ENCODE measurements around the gene MAPKAPK5.
"Not testable (repeated sequence)": the region's sequence is repeated elsewhere in the genome, so short reads cannot be mapped to it uniquely, and the experiment has no call there.

MAPKAPK5 gene

DNA sequence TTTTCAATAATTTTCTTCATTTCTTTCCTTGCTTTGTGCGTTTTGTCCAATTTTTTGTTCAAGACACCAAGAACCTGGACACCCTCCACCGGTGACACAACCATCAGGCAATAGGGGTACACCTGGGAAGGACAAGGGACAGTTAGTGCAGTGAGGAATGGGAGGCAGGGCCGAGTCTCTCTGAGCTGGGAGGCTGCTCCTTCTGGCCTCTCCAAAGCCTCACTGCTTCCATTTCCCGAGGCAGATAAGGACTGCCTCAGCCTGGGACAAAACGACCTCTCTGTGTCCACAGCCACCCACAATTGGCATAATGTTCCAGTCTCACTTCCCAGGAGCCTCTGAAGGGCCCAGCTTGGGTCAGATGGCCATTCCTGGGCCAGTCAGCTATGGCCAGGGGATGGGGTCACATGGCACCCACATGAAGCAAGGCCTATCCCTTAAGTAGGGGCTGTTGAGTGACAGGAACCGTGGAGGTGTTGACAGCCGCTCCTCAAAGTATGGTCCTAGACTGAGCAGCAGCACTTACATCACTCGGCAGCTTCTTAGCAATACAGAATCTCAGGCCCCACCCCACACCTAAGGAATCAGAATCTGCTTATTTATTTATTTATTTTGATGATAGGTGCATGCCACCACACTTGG, 13.6 kb upstream of the MAPKAPK5 start:
- Histone ChIP-seq H4K20me1 (ENCODE audit: insufficient read depth) (no peaks in the 10 kb centered on the region), H3K27me3 (ENCODE audit: insufficient read depth, low read depth) (no peaks in the 10 kb centered on the region), H3K9ac (no peak overlapping the region), H3K36me3 (ENCODE audit: insufficient read depth) (no peaks in the 10 kb centered on the region), H2AFZ (ENCODE audit: low read depth) (no peak overlapping the region), H3K4me1 (ENCODE audit: low read depth, poor library complexity, severe bottlenecking) (peaks cover 9% of the 10 kb centered on the region), H3K79me2 (ENCODE audit: insufficient read depth, low read depth) (no peaks in the 10 kb centered on the region), H3K4me2 (no peak overlapping the region), H3K27ac (no peak overlapping the region), H3K4me3 (IDR thresholded peaks at IDR 0.05; ENCODE audit: insufficient read depth, low read depth, low read length) (no peak overlapping the region)
- TF ChIP-seq CTCF (conservative IDR thresholded peaks at IDR 0.05; ENCODE audit: low read depth, low read length): no peak

GRCh38 chr12:111829635-111830034, 12.4 kb upstream of the MAPKAPK5 start:
- H3K27ac ChIP-seq; H2AFZ ChIP-seq (ENCODE audit: low read depth); H3K27me3 ChIP-seq (ENCODE audit: insufficient read depth, low read depth); H3K9ac ChIP-seq; H3K4me1 ChIP-seq (ENCODE audit: low read depth, poor library complexity, severe bottlenecking); H3K4me2 ChIP-seq; H3K79me2 ChIP-seq (ENCODE audit: insufficient read depth, low read depth); H3K36me3 ChIP-seq (ENCODE audit: insufficient read depth); H3K4me3 ChIP-seq (IDR thresholded peaks at IDR 0.05; ENCODE audit: insufficient read depth, low read depth, low read length); H4K20me1 ChIP-seq (ENCODE audit: insufficient read depth): not testable (repeated sequence)

DNA sequence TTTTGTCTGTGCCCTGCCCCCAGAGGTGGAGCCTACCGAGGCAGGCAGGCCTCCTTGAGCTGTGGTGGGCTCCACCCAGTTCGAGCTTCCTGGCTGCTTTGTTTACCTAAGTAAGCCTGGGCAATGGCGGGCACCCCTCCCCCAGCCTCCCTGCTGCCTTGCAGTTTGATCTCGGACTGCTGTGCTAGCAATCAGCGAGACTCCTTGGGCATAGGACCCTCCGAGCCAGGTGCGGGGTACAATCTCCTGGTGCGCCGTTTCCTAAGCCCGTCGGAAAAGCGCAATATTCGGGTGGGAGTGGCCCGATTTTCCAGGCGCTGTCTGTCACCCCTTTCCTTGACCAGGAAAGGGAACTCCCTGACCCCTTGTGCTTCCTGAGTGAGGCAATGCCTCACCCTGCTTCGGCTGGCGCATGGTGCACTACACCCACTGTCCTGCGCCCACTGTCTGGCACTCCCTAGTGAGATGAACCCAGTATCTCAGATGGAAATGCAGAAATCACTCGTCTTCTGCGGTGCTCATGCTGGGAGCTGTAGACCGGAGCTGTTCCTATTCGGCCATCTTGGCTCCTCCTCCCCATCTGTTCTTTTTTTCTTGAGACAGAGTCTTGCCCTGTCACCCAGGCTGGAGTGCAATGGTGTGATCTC, 7.2 kb upstream of the MAPKAPK5 start:
- H3K36me3 ChIP-seq (ENCODE audit: insufficient read depth); H3K27ac ChIP-seq; H3K27me3 ChIP-seq (ENCODE audit: insufficient read depth, low read depth); H3K9ac ChIP-seq; H4K20me1 ChIP-seq (ENCODE audit: insufficient read depth); H2AFZ ChIP-seq (ENCODE audit: low read depth); H3K79me2 ChIP-seq (ENCODE audit: insufficient read depth, low read depth); H3K4me3 ChIP-seq (IDR thresholded peaks at IDR 0.05; ENCODE audit: insufficient read depth, low read depth, low read length); H3K4me2 ChIP-seq; H3K4me1 ChIP-seq (ENCODE audit: low read depth, poor library complexity, severe bottlenecking): not testable (repeated sequence)

DNA sequence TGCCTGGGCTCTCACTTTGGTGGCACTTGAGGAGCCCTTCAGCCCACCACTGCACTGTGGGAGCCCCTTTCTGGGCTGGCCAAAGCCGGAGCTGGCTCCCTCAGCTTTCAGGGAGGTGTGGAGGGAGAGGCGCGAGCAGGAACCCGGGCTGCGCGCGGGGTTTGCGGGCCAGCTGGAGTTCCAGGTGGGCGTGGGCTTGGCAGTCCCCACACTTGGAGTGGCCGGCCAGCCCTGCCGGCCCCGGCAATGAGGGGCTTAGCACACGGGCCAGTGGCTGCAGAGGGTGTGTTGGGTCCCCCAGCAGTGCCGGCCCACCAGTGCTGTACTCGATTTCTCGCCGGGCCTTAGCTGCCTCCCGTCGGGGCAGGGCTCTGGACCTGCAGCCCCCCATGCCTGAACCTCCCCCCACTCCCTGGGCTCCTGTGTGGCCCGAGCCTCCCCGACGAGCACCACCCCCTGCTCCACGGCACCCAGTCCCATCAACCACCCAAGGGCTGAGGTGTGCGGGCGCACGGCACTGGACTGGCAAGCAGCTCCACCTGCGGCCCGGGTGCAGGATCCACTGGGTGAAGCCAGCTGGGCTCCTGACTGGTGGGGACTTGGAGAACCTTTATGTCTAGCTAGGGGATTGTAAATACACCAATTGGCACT, 6.4 kb upstream of the MAPKAPK5 start:
- H3K9ac ChIP-seq; H3K36me3 ChIP-seq (ENCODE audit: insufficient read depth); H3K4me2 ChIP-seq: not testable (repeated sequence)

GRCh38 chr12:111838353-111838752, 3.7 kb upstream of the MAPKAPK5 start:
- peaks cover 27% of the 10 kb centered on the region for H3K79me2 ChIP-seq (ENCODE audit: insufficient read depth, low read depth)
- no peak overlapping the region for H3K27ac ChIP-seq
- no peaks in the 10 kb centered on the region for H3K27me3 ChIP-seq (ENCODE audit: insufficient read depth, low read depth)
- H2AFZ ChIP-seq (ENCODE audit: low read depth): no peak overlapping the region
- no peaks in the 10 kb centered on the region for H3K36me3 ChIP-seq (ENCODE audit: insufficient read depth)
- H3K9ac ChIP-seq: no peak overlapping the region
- H3K4me2 ChIP-seq: no peak overlapping the region
- no peak overlapping the region for H3K4me3 ChIP-seq (IDR thresholded peaks at IDR 0.05; ENCODE audit: insufficient read depth, low read depth, low read length)
- no peaks in the 10 kb centered on the region for H4K20me1 ChIP-seq (ENCODE audit: insufficient read depth)
- no peak for TF ChIP-seq CTCF (conservative IDR thresholded peaks at IDR 0.05; ENCODE audit: low read depth, low read length)
- peaks cover 15% of the 10 kb centered on the region for H3K4me1 ChIP-seq (ENCODE audit: low read depth, poor library complexity, severe bottlenecking)

More for the DNA sequence above, 6.4 kb upstream of the MAPKAPK5 start:
- not testable (repeated sequence) for H3K4me3 ChIP-seq (IDR thresholded peaks at IDR 0.05; ENCODE audit: insufficient read depth, low read depth, low read length); H4K20me1 ChIP-seq (ENCODE audit: insufficient read depth); H3K79me2 ChIP-seq (ENCODE audit: insufficient read depth, low read depth); H3K27me3 ChIP-seq (ENCODE audit: insufficient read depth, low read depth); H3K27ac ChIP-seq; H2AFZ ChIP-seq (ENCODE audit: low read depth)
- H3K4me1 ChIP-seq (ENCODE audit: low read depth, poor library complexity, severe bottlenecking): peaks cover 11% of the 10 kb centered on the region

Data from KMS-11 (cell line).